ENCODE results near the gene SMARCAL1.
A peak's percentile ranks its signal among the peaks of the same experiment; 100 is the strongest.

SMARCAL1 gene

DNA sequence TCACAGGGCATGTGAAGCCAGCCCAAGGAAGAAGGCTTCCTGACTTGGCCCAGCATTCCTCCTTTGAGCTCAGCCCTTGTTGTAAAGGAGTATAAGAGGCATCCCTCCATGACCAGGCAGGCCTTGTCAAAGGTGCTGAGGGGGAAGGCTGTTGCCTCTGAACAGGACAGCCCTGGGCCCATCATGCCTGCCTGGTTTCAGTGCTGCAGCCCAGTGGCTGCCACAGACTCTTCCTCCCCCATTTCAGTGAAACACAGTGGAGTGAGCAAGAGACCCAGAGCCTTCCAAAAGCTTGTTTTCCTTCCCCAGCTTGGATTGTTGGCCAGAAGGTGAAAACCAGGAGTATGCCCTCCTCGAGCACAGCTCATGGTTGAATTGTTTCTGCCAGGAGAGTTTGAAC, 66.5 kb downstream of the SMARCAL1 start:
- TF ChIP-seq, protein P1, sequence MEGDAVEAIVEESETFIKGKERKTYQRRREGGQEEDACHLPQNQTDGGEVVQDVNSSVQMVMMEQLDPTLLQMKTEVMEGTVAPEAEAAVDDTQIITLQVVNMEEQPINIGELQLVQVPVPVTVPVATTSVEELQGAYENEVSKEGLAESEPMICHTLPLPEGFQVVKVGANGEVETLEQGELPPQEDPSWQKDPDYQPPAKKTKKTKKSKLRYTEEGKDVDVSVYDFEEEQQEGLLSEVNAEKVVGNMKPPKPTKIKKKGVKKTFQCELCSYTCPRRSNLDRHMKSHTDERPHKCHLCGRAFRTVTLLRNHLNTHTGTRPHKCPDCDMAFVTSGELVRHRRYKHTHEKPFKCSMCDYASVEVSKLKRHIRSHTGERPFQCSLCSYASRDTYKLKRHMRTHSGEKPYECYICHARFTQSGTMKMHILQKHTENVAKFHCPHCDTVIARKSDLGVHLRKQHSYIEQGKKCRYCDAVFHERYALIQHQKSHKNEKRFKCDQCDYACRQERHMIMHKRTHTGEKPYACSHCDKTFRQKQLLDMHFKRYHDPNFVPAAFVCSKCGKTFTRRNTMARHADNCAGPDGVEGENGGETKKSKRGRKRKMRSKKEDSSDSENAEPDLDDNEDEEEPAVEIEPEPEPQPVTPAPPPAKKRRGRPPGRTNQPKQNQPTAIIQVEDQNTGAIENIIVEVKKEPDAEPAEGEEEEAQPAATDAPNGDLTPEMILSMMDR (IDR thresholded peaks at IDR 0.05; ENCODE audit: low read depth, low read length): no peak
- H3K4me3 ChIP-seq (replicated peaks in 1 of 2; ENCODE audit: low read depth in 2 of 2, low read length in 2 of 2): no peak overlapping the region
- no peak for DNase-seq (ENCODE audit: low read depth in 2 of 2)

DNA sequence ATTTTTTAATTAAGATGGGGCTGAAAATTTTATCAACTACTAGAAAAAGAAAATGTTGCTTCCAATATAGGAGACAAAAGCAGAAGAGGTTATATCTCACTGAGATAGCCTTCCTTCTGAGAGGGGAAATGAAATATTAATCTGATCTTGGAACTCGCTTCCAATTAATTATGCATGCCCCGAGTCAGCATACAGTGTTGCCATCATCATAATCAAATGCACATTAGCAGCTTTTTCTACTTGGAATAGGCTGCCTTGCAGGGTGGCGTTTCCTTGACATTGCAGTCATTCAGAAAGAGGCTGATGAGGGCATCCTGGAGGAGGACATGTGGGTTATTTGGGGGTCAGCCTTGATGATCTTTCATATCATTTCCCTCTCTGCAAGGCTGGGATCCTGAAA, 67.9 kb downstream of the SMARCAL1 start:
- no peak for DNase-seq (ENCODE audit: low read depth in 2 of 2)
- TF ChIP-seq, protein P1 (IDR thresholded peaks at IDR 0.05; ENCODE audit: low read depth, low read length): no peak
- H3K4me3 ChIP-seq (replicated peaks in 1 of 2; ENCODE audit: low read depth in 2 of 2, low read length in 2 of 2): no peak overlapping the region

DNA sequence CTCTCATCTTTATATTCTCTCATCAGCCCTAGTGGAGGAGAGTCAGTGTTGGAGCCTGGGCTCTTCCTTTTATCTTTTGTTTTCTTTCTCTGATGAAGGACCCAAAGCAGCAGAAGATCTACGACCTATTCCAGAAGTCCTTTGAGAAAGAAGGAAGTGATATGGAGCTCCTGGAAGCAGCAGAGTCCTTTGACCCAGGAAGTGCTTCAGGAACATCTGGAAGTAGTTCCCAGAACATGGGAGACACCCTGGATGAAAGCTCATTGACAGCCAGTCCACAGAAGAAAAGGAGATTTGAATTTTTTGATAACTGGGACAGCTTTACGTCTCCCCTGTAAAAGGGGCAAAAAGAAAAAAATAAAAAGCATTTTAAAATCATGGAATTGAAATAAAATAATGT, 70.4 kb downstream of the SMARCAL1 start:
- TF ChIP-seq, protein P1 (IDR thresholded peaks at IDR 0.05; ENCODE audit: low read depth, low read length): no peak

DNA sequence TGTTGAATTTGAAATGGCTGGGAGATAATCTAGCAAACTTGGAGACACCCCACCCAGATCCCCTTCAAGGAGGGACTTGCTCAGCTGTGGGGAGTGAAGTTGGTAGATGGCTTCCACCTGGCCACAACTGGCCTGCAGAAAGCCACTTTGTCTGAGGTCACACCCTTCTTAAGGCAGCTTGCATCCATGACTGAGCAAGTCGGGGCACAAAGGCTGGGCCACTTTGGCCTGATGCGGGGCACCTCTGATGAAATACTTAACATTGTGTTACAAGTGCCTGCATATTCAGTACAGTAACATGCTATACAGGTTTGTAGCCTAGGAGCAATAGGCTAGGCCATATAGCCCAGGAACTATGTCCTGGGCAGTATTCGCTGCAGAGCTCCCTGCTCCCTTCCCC, 73.0 kb downstream of the SMARCAL1 start:
- DNase-seq (ENCODE audit: low read depth in 2 of 2): no peak
- H3K4me3 ChIP-seq (replicated peaks in 1 of 2; ENCODE audit: low read depth in 2 of 2, low read length in 2 of 2): no peak overlapping the region
- TF ChIP-seq, protein P1 (IDR thresholded peaks at IDR 0.05; ENCODE audit: low read depth, low read length): no peak

More for the DNA sequence above, 70.4 kb downstream of the SMARCAL1 start:
- H3K4me3 ChIP-seq (replicated peaks in 1 of 2; ENCODE audit: low read depth in 2 of 2, low read length in 2 of 2): no peak overlapping the region
- no peak for DNase-seq (ENCODE audit: low read depth in 2 of 2)

DNA sequence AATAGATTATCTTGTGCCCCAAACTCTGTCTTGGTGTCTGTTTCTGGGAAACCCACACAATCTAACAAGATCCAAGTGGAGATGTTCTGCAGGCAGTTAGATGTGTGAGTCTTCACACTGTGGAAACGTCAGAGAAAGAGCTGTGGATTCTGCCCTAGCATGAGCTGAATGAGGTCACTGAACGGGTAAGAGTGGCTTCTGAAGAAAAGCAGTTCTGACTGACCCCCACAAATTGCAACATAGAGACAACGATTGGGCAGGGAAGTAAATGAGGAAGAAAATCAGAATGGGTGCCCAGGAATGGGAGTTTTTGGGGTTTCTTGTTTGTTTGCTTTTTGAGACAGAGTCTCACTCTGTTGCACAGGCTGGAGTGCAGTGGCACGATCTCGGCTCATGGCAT, 73.5 kb downstream of the SMARCAL1 start:
- H3K4me3 ChIP-seq (replicated peaks in 1 of 2; ENCODE audit: low read depth in 2 of 2, low read length in 2 of 2): no peak overlapping the region
- no peak for DNase-seq (ENCODE audit: low read depth in 2 of 2)
- TF ChIP-seq, protein P1 (IDR thresholded peaks at IDR 0.05; ENCODE audit: low read depth, low read length): no peak

DNA sequence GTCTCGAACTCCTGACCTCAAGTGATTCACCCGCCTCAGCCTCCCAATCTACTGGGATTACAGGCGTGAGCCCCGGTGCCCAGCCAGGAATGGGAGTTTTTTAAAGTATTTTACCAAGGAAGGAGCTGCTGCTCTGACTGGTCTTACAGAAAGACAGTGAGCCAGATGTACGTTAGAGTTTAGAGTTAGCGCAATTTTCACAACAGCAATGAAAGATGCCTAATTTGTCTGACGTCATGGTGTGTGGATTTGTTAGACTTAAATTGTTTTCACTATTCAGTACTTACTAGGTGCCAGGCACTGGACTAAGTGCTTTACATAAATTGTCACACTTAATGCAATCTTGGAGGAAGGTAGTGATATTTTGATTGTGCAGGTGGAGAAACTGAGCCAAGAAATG, 74.0 kb downstream of the SMARCAL1 start:
- no peak for DNase-seq (ENCODE audit: low read depth in 2 of 2)
- TF ChIP-seq, protein P1 (IDR thresholded peaks at IDR 0.05; ENCODE audit: low read depth, low read length): no peak
- no peak overlapping the region for H3K4me3 ChIP-seq (replicated peaks in 1 of 2; ENCODE audit: low read depth in 2 of 2, low read length in 2 of 2)

DNA sequence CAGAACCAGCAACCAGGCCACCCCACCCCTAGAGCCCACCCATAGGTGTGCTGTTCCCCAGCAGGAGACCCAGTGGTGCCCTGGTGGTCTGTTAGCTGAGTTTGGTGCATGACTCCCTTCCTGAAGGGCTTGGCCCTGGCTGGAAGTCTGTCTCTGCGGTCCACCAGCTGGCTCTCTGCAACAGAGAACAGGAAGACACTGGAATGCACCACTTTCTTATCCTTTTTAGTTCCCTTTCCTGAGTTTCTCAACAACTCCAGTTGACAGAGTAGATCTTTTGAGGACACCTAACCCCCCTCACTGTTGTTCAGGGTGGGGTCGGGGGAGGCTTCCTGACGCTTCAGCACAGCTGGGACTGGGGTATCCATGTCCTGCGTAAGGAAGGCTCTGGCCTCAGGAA, 74.4 kb downstream of the SMARCAL1 start:
- TF ChIP-seq, protein P1 (IDR thresholded peaks at IDR 0.05; ENCODE audit: low read depth, low read length): no peak
- H3K4me3 ChIP-seq (replicated peaks in 1 of 2; ENCODE audit: low read depth in 2 of 2, low read length in 2 of 2): no peak overlapping the region
- peak; percentile 58 to 63 for DNase-seq (ENCODE audit: low read depth in 2 of 2)

Data from cardiac fibroblast (primary cell).